Measurements from ENCODE around the gene GIMAP4.

DNA sequence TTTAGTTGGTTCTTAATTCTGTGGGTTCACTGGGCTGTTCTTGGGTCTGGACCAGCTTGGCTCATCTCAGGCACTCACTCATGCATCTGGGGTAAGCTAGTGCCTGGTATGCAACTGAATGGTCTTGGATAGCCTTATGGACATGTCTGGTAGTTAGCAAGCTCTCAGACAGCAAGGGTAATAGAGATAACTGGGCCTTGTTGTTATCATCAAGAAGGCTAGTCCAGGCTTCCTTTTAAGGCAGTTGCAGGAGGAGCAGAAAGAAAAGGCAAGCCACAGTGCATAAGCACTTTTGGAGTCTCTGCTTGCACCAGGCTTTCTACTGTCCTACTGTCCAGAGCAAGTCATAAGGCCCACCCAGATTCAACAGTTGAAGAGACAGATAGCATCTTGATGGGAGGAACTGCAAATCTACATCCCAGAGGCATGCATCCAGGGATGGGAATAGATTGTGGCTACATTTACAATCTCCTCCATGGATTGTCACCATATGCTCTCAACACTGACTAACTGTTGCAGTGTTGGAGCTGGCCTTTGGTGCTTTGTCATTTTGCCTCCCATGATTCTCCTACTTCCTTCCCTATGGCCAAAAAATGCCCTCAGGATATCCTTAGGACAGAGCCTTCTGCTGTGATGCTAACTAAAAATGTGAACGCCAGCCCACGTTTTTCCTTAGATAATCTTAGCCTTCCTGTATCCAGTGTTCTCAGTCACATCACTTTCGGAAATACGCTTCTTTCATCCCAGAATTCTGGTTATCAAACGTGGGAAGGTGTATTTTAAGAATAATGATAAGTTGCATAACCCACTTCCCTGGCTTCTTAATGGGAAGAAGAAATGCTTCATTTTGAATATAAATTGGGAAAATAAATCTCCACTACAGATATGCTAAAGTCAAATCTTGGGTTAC lies 3.6 kb downstream of the GIMAP4 start:
- TF ChIP-seq YY1 (IDR thresholded peaks at IDR 0.05; ENCODE audit: insufficient read depth, insufficient read length) (no peak), SUZ12 (IDR thresholded peaks at IDR 0.05; ENCODE audit: extremely low read depth, insufficient read depth, insufficient read length) (no peak)

Measured in NT2/D1 (cell line).